ENCODE results near the gene FTMT.
"Not testable (repeated sequence)": the region's sequence is repeated elsewhere in the genome, so short reads cannot be mapped to it uniquely, and the experiment has no call there.

Gene FTMT

GRCh38 chr5:121851643-121852574 is at the start of gene FTMT:
FTMT (plus strand) TSS chr5:121851882; CDS start chr5:121851964, 82 bp downstream.
- DNase-seq (ENCODE audit: low read depth in 1 of 2, low spot score in 1 of 2): no peak

GRCh38 chr5:121805251-121805650 is 46.4 kb upstream of the FTMT start:
- DNase-seq (ENCODE audit: low read depth in 1 of 2, low spot score in 1 of 2): not testable (repeated sequence)

- DNase-seq (ENCODE audit: low read depth in 1 of 2, low spot score in 1 of 2): no peak
Measured at GRCh38 chr5:121805911-121806310, 45.8 kb upstream of the FTMT start.

- no peak for DNase-seq (ENCODE audit: low read depth in 1 of 2, low spot score in 1 of 2)
Measured at GRCh38 chr5:121816164-121816563, 35.5 kb upstream of the FTMT start.

- DNase-seq (ENCODE audit: low read depth in 1 of 2, low spot score in 1 of 2): no peak
Measured at GRCh38 chr5:121819682-121820261, 31.9 kb upstream of the FTMT start.

- no peak for DNase-seq (ENCODE audit: low read depth in 1 of 2, low spot score in 1 of 2)
Measured at GRCh38 chr5:121833617-121834016, 18.1 kb upstream of the FTMT start.

- no peak for DNase-seq (ENCODE audit: low read depth in 1 of 2, low spot score in 1 of 2)
Measured at GRCh38 chr5:121834021-121834420, 17.7 kb upstream of the FTMT start.

GRCh38 chr5:121841892-121842291 is 9.8 kb upstream of the FTMT start:
- DNase-seq (ENCODE audit: low read depth in 1 of 2, low spot score in 1 of 2): no peak

GRCh38 chr5:121850272-121850671 is 1.4 kb upstream of the FTMT start:
- DNase-seq (ENCODE audit: low read depth in 1 of 2, low spot score in 1 of 2): no peak

GRCh38 chr5:121853850-121854249 is 2.2 kb downstream of the FTMT start:
- DNase-seq (ENCODE audit: low read depth in 1 of 2, low spot score in 1 of 2): no peak

- no peak for DNase-seq (ENCODE audit: low read depth in 1 of 2, low spot score in 1 of 2)
Measured at GRCh38 chr5:121862801-121863200, 11.1 kb downstream of the FTMT start.

- no peak for DNase-seq (ENCODE audit: low read depth in 1 of 2, low spot score in 1 of 2)
Measured at GRCh38 chr5:121863753-121864285, 12.1 kb downstream of the FTMT start.

- no peak for DNase-seq (ENCODE audit: low read depth in 1 of 2, low spot score in 1 of 2)
Measured at GRCh38 chr5:121867403-121867802, 15.7 kb downstream of the FTMT start.

- DNase-seq (ENCODE audit: low read depth in 1 of 2, low spot score in 1 of 2): no peak
Measured at GRCh38 chr5:121870489-121870888, 18.8 kb downstream of the FTMT start.

GRCh38 chr5:121872856-121873255 is 21.2 kb downstream of the FTMT start:
- DNase-seq (ENCODE audit: low read depth in 1 of 2, low spot score in 1 of 2): no peak

- no peak for DNase-seq (ENCODE audit: low read depth in 1 of 2, low spot score in 1 of 2)
Measured at GRCh38 chr5:121873409-121873808, 21.7 kb downstream of the FTMT start.

GRCh38 chr5:121885630-121886029 is 33.9 kb downstream of the FTMT start:
- no peak for DNase-seq (ENCODE audit: low read depth in 1 of 2, low spot score in 1 of 2)

- no peak for DNase-seq (ENCODE audit: low read depth in 1 of 2, low spot score in 1 of 2)
Measured at GRCh38 chr5:121887727-121888126, 36.0 kb downstream of the FTMT start.

- no peak for DNase-seq (ENCODE audit: low read depth in 1 of 2, low spot score in 1 of 2)
Measured at GRCh38 chr5:121890297-121890858, 38.7 kb downstream of the FTMT start.

GRCh38 chr5:121897341-121897740 is 45.7 kb downstream of the FTMT start:
- DNase-seq (ENCODE audit: low read depth in 1 of 2, low spot score in 1 of 2): no peak

- DNase-seq (ENCODE audit: low read depth in 1 of 2, low spot score in 1 of 2): no peak
Measured at GRCh38 chr5:121899346-121899745, 47.7 kb downstream of the FTMT start.
